IMR-90 (cell line): Measurements from ENCODE around the gene PILRA.

Experiments used
- BHLHE40 ChIP-seq: fragments of 150-350 bp; IDR thresholded peaks from 2 replicates; pipeline ENCODE4 v1.6.1; 2016; ENCODE audit warnings: mild to moderate bottlenecking, low read depth, low read length
- CTCF ChIP-seq: conservative IDR thresholded peaks from 2 replicates; pipeline ENCODE4 v1.5.1; 2012; ENCODE audit warnings: mild to moderate bottlenecking, low read depth, low read length, improper control_type of control experiment
- ELK1 ChIP-seq: fragments of 150-350 bp; IDR thresholded peaks from 2 replicates; pipeline ENCODE4 v1.6.1; 2016; ENCODE audit warnings: low read depth, mild to moderate bottlenecking, low read length, moderate library complexity, borderline replicate concordance
- FOS ChIP-seq: fragments of 150-350 bp; IDR thresholded peaks from 2 replicates; pipeline ENCODE4 v1.6.1; 2016; ENCODE audit warnings: low read depth, low read length
- MXI1 ChIP-seq: IDR thresholded peaks from 2 replicates; pipeline ENCODE4 v1.6.1; 2012; ENCODE audit warnings: low read depth, mild to moderate bottlenecking, low read length, moderate library complexity, borderline replicate concordance
- POLR2A ChIP-seq: IDR thresholded peaks from 2 replicates; pipeline ENCODE4 v1.6.1; 2012; ENCODE audit warnings: mild to moderate bottlenecking, low read depth, low read length
- RAD21 ChIP-seq: IDR thresholded peaks from 2 replicates; pipeline ENCODE4 v1.6.1; 2012; ENCODE audit warnings: low read length, improper control_type of control experiment
- RCOR1 ChIP-seq: IDR thresholded peaks from 2 replicates; pipeline ENCODE4 v1.6.1; 2012; ENCODE audit warnings: mild to moderate bottlenecking, low read length, improper control_type of control experiment; ENCODE audit not compliant: insufficient replicate concordance
- RFX5 ChIP-seq: IDR thresholded peaks from 2 replicates; pipeline ENCODE4 v1.8.0; 2012; ENCODE audit warnings: low read depth, mild to moderate bottlenecking, low read length, moderate library complexity
- SMC3 ChIP-seq: fragments of 150-350 bp; IDR thresholded peaks from 2 replicates; pipeline ENCODE4 v1.6.1; 2016; ENCODE audit warnings: low read depth, mild to moderate bottlenecking, antibody characterized with exemption, low read length, moderate library complexity
- TF ChIP-seq, protein P1 (sequence below): fragments of 150-350 bp; IDR thresholded peaks from 2 replicates; pipeline ENCODE4 v1.6.1; 2017; ENCODE audit warnings: mild to moderate bottlenecking, antibody characterized with exemption, low read length, low read depth

DNA sequence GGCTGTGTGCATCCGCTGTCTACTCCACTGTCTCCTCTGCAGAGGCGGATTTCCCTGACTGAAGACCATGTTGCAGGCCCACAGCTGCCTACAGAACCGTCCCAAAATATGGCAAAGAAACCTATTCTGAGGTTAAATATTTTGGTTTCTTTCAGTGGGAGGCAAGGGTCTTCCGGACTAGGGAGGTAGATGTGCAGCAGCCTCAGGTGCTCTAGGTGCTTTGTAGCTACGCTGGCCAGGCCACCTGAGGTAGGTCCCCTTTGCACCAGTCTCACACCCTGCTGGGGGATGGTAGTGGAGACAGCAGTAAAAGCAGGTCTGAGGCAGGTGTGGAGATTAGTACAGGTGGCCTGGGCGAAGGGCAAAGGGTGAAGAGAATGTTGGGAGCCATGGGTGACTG is 23.5 kb upstream of the PILRA start:
- TF ChIP-seq BHLHE40 (no peak), POLR2A (no peak), CTCF (no peak), ELK1 (no peak), RAD21 (no peak), SMC3 (no peak), RFX5 (no peak), MXI1 (no peak), FOS (no peak), RCOR1 (no peak)
- TF ChIP-seq, protein P1, sequence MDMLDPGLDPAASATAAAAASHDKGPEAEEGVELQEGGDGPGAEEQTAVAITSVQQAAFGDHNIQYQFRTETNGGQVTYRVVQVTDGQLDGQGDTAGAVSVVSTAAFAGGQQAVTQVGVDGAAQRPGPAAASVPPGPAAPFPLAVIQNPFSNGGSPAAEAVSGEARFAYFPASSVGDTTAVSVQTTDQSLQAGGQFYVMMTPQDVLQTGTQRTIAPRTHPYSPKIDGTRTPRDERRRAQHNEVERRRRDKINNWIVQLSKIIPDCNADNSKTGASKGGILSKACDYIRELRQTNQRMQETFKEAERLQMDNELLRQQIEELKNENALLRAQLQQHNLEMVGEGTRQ, result no peak
